ENCODE measurements around the gene NUP160.
"Not testable (repeated sequence)": the region's sequence is repeated elsewhere in the genome, so short reads cannot be mapped to it uniquely, and the experiment has no call there.

Gene NUP160

GRCh38 chr11:47788181-47788580 lies 60.0 kb downstream of the NUP160 start:
- no peak for DNase-seq (ENCODE audit: low read depth, low spot score)

- DNase-seq (ENCODE audit: low read depth, low spot score), result no peak
Measured at GRCh38 chr11:47786373-47786772, 61.8 kb downstream of the NUP160 start.

DNA sequence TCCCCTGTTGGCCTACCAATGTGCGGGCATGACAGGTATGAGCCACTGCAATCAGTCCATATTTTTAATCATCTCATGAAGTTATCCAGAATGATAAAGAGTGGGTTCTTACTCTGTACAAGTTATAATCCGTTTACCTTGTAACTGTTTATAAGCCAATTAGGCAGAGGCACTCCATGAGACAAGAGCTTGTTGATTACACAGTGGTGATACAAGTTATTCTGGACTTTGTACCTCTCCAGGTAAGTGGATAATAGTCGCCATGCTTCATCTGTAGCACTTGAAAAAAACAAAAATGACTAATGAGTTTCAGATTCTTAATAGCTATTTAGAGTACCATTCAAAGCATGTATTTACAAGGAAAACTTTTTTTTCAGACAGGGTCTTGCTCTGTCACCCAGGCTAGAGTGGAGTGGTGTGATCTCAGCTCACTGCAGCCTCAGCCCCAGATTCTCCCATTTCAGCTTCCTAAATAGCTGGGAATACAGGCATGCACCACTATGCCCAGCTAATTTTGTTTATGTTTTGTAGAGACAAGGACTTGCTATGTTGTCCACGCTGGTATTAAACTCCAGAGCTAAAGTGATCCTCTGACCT lies 63.3 kb downstream of the NUP160 start:
- DNase-seq (ENCODE audit: low read depth, low spot score), result no peak

DNA sequence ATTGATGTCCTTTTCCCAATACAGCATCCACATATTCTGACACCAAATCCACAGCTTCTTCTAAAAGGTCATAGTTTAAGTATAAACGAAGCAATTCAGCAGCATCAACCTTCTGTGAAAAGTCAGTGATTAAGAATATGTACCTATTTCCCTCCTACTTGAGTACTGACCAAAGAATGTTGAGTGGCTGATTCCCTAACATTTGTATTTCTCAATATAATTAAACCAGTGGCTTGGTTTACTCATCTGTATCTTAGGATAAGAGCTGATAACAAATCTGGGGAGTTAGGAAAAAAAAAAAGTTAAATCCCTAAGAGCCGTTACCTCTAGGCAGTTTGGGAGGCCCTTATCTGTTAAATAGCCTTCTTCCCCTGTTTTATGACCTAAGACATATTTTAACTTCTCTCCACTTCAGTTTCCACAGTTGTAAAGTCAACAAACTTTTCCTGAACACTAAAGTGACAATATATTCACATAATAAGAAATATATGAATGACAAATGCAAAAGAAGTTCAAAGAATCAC lies 65.0 kb downstream of the NUP160 start:
- DNase-seq (ENCODE audit: low read depth, low spot score), result no peak

GRCh38 chr11:47778878-47779483 lies 69.2 kb downstream of the NUP160 start:
- no peak for DNase-seq (ENCODE audit: low read depth, low spot score)

DNA sequence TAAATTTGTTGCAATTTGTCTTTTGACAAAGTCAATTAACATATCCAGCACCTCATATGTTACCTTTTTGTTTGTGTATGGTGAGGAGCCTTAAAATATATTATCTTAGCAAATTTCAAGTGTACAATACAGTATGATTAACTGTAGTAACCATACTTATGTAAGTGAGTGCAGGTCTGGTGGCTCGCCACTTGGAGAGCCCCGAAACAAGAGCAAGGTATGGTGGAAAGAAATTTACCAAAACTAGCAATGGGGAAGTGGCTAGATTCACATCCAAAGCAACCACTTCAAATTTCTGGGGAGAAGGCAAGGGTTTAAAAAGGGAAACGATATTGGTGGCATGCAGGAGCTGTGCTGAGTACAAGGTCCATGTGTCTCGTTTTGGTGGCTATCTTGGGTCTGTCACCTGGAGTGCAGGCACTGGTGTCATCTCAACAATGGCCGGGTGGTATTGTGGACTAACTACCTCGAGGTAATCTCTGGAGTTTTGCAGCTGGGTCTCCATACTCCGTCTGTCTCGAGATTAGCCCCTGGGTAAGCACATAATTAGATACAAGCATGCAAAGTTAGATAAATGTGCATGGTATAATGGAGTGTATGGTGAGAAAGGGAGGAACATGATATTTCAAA lies 72.8 kb downstream of the NUP160 start:
- no peak for DNase-seq (ENCODE audit: low read depth, low spot score)

DNA sequence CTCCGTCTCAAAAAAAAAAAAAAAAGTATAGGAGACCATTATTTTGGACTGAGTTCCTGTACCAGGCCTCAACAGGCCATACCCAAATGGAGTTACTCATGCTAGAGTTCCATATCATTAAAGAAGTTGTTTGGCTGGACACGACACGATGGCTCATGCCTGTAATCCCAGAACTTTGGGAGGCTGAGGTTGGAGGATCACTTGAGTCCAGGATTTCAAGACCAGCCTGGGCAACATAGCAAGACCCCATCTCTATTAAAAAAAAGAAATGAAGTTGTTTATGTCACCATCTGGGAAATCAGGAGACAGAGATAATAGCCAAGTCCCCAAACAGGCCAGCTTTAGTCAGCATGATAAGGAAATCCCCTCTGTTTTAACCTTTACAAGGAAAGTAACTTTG lies 74.3 kb downstream of the NUP160 start:
- DNase-seq (ENCODE audit: low read depth, low spot score), result no peak

- not testable (repeated sequence) for DNase-seq (ENCODE audit: low read depth, low spot score)
Measured at GRCh38 chr11:47769556-47769955, 78.6 kb downstream of the NUP160 start.

- DNase-seq (ENCODE audit: low read depth, low spot score), result peak; percentile 50
Measured at GRCh38 chr11:47768101-47768612, 80.0 kb downstream of the NUP160 start.

DNA sequence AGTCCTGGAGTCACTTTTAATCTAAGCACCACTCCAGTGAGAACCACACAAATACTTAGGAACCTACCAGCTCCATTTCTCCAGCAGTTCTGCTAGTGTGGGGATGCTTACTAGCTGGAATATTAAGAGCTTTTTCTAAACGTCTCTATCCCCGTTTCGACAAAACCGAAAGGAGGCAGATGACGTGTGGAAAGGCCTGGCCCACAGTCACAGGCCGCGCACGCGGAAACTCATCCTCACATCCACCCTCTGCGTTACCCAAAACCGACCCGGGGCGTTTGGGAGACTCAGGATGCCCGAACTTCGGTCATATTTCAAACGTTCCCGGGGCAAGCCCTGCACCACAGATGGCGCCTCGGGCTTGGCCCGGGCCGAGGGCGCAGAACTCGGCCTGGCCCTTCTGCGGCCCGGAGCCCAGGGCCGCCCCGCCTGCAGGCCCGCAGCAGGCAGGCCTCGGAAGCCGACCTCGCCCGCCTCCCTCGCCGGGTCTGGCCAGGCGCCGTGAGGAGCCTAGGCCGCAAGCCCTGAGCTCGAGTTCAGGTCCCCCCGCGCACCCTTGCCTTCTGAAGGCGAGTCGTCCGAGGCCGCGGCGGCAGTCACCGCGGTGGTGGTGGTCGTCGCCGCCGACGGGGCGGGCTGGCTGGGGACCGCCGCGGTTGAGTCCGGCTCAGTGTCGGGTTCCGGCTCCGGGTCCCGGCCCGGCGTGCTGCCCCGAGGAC lies 81.5 kb downstream of the NUP160 start:
- peak; percentile 57 for DNase-seq (ENCODE audit: low read depth, low spot score)

- no peak for DNase-seq (ENCODE audit: low read depth, low spot score)
Measured at GRCh38 chr11:47765086-47765485, 83.1 kb downstream of the NUP160 start.

- not testable (repeated sequence) for DNase-seq (ENCODE audit: low read depth, low spot score)
Measured at GRCh38 chr11:47759291-47759690, 88.9 kb downstream of the NUP160 start.

DNA sequence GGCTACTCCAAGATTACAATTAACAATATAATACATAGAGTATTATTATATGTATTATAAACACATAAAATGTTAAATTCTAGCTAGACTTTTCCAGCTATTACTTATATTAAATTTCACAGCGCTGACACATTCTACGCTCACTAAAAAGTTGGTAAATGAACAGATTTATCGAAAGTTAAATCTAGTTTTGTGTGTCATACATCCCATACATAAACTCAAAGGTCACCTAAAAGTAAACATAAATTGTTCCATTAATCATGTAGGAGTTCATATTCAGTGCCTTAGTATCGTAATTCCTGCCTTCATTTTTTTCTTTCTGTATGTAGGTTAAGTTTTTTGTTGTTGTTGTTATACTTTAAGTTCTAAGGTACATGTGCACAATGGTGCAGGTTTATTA lies 91.9 kb downstream of the NUP160 start:
- no peak for DNase-seq (ENCODE audit: low read depth, low spot score)

DNA sequence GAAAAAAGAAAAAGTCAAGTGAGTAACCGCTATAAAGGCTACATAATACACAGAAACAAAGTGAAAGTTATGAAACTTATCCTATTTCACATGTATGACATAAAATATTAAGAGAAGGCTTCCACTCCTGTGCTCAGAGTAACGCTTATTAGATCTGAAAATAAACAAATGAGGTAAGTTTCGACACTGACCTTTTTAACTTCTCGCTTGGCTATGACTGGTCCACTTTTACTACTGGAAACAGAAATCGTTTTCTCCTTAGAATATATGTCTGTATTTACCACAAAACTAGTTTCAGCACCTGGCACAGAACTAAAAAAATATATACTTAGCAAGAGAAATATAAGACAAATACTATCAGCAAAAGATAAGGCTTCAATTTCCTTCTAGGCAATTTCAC lies 97.4 kb downstream of the NUP160 start:
- no peak for DNase-seq (ENCODE audit: low read depth, low spot score)

DNA sequence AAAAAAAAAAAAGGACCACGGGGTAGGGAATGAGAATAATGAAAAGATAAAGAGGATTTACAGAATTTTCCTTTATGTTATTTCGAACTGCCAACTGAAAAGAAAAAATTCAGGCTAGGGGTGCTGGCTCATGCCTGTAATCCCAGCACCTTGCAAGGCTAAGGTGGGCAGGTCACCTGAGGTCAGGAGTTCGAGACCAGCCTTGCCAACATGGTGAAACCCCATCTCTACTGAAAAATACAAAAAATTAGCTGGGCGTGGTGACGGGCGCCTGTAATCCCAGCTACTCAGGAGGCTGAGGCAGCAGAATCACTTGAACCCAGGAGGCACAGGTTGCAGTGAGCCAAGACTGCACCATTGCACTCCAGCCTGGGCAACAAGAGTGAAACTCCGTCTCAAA lies 105.7 kb downstream of the NUP160 start:
- DNase-seq (ENCODE audit: low read depth, low spot score), result not testable (repeated sequence)

DNA sequence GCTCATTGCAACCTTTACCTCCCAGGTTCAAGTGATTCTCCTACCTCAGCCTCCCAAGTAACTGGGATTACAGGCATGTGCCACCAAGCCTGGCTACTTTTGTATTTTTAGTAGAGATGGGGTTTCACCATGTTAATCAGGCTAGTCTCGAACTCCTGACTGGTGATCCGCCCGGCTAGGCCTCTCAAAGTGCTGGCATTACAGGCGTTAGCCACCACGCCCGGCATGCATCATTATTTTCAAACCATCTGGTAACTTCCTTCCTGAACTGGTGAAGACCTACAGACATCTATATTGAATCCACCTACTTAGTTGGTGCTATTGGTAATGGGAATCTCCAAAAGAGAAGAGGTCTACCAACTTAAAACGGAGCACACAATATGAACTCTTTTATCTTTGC lies 110.3 kb downstream of the NUP160 start:
- not testable (repeated sequence) for DNase-seq (ENCODE audit: low read depth, low spot score)

DNA sequence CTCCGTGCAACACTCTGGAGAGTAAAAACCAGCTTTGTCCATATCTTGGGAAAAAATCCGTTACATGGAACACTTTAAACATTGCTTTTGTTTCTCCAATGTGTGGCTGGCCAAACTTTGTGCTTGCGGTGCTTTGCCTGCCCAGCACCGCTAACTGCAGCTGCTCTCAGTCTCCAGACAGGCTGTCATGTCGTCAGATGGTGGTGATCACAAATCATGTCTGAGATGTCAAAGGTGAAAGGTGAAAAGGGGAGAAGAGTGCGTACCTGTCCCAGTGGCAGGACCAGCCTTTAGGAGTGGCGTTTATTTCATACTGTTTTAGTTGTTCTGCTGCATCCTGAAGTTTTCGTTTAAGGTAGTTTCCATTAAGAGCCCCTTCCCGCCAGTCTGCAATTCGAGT lies 115.9 kb downstream of the NUP160 start:
- DNase-seq (ENCODE audit: low read depth, low spot score), result no peak

GRCh38 chr11:47731475-47731874 lies 116.7 kb downstream of the NUP160 start:
- no peak for DNase-seq (ENCODE audit: low read depth, low spot score)

Data from ELF-1 (cell line).